Naive thymus-derived CD8-positive, alpha-beta T cell (primary cell): ENCODE results near the gene RCOR1. TPM values are rescaled to one million over a fixed set of nuclear protein-coding genes. Genes with fewer than 3 reads are reported as not detected.
"Not testable (repeated sequence)": the region's sequence is repeated elsewhere in the genome, so short reads cannot be mapped to it uniquely, and the experiment has no call there.

Experiments
- ATAC-seq, 2 donors: fragments of 150-1000 bp; cut with Tn5 transposase in 1 of 2; sonication (Bioruptor Pico), chemical (Tn5 transposase) in 1 of 2; 1 replicate in 1 of 2; 2 replicates in 1 of 2; pipeline ENCODE4 v1.10.0; 2021; ENCODE audit warnings: mild to moderate bottlenecking in 2 of 2, moderate library complexity in 2 of 2
- POLR2A ChIA-PET: fragments of 350-600 bp; sonication (Branson Sonifier 250); formaldehyde crosslinking; loops from one replicate; lab custom pipeline; 2021; ENCODE audit warnings: antibody characterized with exemption; lab: Charles Lee
- DNase-seq, 10 donors: peaks; one replicate each; pipeline versions ENCODE4 v3.0.0 to v3.0.0-alpha.2; 2020 to 2022
- H3K27ac Mint-ChIP-seq, 10 donors: one replicate each; pipeline ENCODE4 v1.8.0; 2020 to 2022; ENCODE audit warnings: mild to moderate bottlenecking in 10 of 10, mixed read lengths in 10 of 10, moderate library complexity in 4 of 10, inconsistent platforms in 1 of 10
- H3K27me3 Mint-ChIP-seq, 5 donors: one replicate each; pipeline ENCODE4 v1.8.0; 2021 to 2022; ENCODE audit warnings: mixed read lengths in 5 of 5
- H3K36me3 Mint-ChIP-seq, 3 donors: one replicate each; pipeline ENCODE4 v1.8.0; 2020 to 2022; ENCODE audit warnings: mixed read lengths in 3 of 3, mild to moderate bottlenecking in 2 of 3, inconsistent platforms in 1 of 3
- H3K4me1 Mint-ChIP-seq, 4 donors: one replicate each; pipeline ENCODE4 v1.8.0; 2021 to 2022; ENCODE audit warnings: mixed read lengths in 4 of 4
- H3K4me3 Mint-ChIP-seq, 10 donors: one replicate each; pipeline ENCODE4 v1.8.0; 2020 to 2022; ENCODE audit warnings: mild to moderate bottlenecking in 10 of 10, mixed read lengths in 10 of 10, moderate library complexity in 6 of 10, inconsistent platforms in 1 of 10
- H3K9me3 Mint-ChIP-seq, 9 donors: one replicate each; pipeline ENCODE4 v1.8.0; 2020 to 2022; ENCODE audit warnings: mixed read lengths in 9 of 9, mild to moderate bottlenecking in 3 of 9, inconsistent platforms in 1 of 9, moderate library complexity in 1 of 9
- polyA plus RNA-seq, 3 donors: library from polyadenylated mRNA; unstranded; fragments of 300-500 nt; fragmentation: Illumina TruSeq; gene quantifications; one replicate each; pipeline ENCODE4 v1.2.3, GENCODE V29; 2021
- total RNA-seq, 8 experiments: library from RNA in 2 of 8; stranded (reverse) in 2 of 8; gene quantifications; one replicate each; pipeline ENCODE4 v1.2.3 and lab custom pipeline; 2021 to 2026

Gene RCOR1
- total and polyA plus RNA-seq, 5 experiments from 2014 or later = 0.43 to 24.0 (median 1.2) TPM

- ATAC-seq (no peak), DNase-seq (no peak)
- Mint-ChIP-seq H3K4me3 (no peak overlapping the region), H3K27me3 (no peaks in the 10 kb centered on the region), H3K36me3 (no peaks in the 10 kb centered on the region), H3K4me1 (peaks cover 0 to 3% (median 0%) of the 10 kb centered on the region in 4 donors), H3K27ac (no peak overlapping the region), H3K9me3 (no peaks in the 10 kb centered on the region)
- POLR2A ChIA-PET = no interaction called here
Measured at GRCh38 chr14:102757646-102758045, 165.2 kb downstream of the RCOR1 start.

DNA sequence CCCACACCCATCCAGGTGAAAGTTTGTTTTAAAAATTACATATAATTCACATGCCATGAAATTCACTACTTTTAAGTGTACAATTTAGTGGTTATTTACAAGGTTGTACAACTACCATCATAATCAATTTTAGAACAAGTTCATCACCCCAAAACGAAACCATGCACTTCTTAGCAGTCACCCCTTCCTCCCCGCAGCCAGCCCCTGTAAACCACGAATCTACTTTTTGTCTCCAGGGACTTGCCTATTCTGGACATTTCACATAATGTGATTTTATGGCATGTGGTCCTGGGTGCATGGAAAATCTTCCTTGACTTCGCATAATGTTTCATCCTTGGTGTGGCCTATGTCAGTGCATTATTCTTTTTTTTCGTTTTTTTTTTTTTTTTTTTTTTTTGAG, 165.6 kb downstream of the RCOR1 start:
- Mint-ChIP-seq H3K4me3 (no peak overlapping the region), H3K9me3 (no peaks in the 10 kb centered on the region), H3K27ac (peak overlapping the region in 1 of 10 donors; percentile 29), H3K4me1 (peaks cover 0 to 3% (median 0%) of the 10 kb centered on the region in 4 donors), H3K36me3 (no peaks in the 10 kb centered on the region), H3K27me3 (no peaks in the 10 kb centered on the region)
- ATAC-seq (no peak), DNase-seq (no peak)
- POLR2A ChIA-PET = interaction anchor here (0.6 kb wide), 1 partner anchor 787 kb away, joined by 3 read pairs; no protein-coding TSS in a partner anchor

DNA sequence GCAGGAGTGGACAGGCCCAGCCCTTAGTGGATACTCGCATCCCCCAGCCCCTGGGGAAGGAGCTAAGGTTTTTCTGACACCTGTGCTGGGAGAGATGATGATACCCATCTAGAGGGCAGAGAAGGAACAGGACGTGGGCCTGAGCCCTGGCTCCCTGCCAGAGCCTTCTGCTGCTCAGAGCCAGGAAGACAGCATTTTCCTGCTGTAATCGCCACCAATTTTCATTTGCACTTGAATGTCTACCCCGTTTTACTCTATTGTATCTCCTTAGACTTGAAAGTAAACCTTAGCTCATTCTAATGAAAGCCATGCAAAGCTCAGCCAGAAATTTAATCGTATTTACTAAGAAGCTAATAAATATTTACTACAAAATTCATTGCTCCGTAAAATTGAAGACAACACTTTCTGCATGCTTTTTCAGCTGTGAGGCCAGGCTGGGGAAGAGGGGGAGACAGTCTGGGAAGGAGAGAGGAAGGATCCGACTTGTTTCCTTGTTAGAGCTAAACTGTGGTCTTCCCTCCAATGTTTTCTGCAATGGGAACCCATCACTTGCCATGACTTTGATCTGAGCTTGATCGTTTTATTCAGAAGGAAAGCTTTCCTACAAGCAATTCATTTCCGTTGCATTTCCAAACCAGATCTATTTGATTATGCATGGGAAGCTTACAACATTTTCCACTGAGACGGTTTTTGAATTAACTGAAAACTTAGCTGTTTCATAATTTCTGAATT, 167.2 kb downstream of the RCOR1 start:
- Mint-ChIP-seq H3K4me3 (no peak overlapping the region), H3K27me3 (peaks cover 0 to 3% (median 0%) of the 10 kb centered on the region in 5 donors), H3K4me1 (peaks cover 0 to 2% (median 0%) of the 10 kb centered on the region in 4 donors), H3K9me3 (no peaks in the 10 kb centered on the region), H3K27ac (no peak overlapping the region), H3K36me3 (no peaks in the 10 kb centered on the region)
- DNase-seq (no peak), ATAC-seq (no peak)
- POLR2A ChIA-PET = interaction anchor here (0.6 kb wide), 1 partner anchor 32 kb away, joined by 4 read pairs; no protein-coding TSS in a partner anchor

GRCh38 chr14:102760496-102761193, 168.2 kb downstream of the RCOR1 start:
- no peak overlapping the region for H3K4me3 Mint-ChIP-seq
- H3K27ac Mint-ChIP-seq = no peak overlapping the region
- H3K4me1 Mint-ChIP-seq = peaks cover 0 to 2% (median 0%) of the 10 kb centered on the region in 4 donors
- H3K9me3 Mint-ChIP-seq = no peaks in the 10 kb centered on the region
- no peak for ATAC-seq
- peaks cover 0 to 3% (median 0%) of the 10 kb centered on the region in 5 donors for H3K27me3 Mint-ChIP-seq
- no peaks in the 10 kb centered on the region for H3K36me3 Mint-ChIP-seq
- no peak for DNase-seq
- POLR2A ChIA-PET = interaction anchor here (0.6 kb wide), 1 partner anchor 31 kb away, joined by 4 read pairs; no protein-coding TSS in a partner anchor

DNA sequence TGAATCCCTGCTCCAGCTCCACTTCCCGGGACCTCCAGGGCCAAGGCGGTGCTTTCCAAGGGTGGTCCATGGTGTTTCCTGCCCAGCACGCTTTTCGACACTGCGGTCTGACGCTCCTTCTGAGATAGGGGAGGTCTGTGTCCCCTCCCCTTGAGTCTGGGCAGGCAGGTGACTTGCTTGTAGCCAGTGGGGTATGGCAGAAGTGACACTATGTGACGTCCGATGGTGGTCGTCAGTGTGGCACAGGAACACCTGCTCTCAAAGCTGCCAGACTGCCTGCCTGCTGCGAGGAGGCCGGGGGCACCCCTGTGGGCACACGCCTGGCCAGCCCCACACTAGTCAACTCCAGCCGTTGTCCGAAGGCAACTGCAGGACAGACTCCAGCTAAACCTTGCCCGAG, 168.8 kb downstream of the RCOR1 start:
- ATAC-seq = no peak

DNA sequence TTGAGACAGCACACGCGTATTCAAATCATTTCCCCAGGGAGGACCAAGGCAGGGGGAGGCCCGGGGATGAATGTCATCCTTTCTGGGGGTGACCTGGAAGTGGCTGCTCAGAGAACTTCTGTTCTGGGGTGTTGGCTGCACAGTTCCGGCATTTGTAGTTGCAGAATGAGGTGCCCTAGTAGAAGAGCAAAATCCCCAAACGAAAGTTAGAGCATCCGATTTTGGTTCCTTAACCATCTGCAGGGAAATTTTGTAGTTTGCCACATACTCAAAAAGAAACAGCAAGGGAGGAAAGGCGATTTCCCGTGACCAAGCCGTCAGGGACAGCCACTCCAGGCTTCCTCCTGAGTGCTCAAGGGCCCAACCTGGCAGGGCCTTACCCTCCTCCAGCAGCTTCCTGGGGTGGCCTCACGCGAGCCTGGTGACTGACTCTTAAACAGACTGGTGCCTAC, 171.8 kb downstream of the RCOR1 start:
- POLR2A ChIA-PET = no interaction called here
- Mint-ChIP-seq H3K27me3 (peaks cover 0 to 3% (median 0%) of the 10 kb centered on the region in 5 donors), H3K9me3 (no peaks in the 10 kb centered on the region), H3K4me1 (peaks cover 0 to 21% (median 0%) of the 10 kb centered on the region in 4 donors), H3K4me3 (no peak overlapping the region), H3K27ac (no peak overlapping the region), H3K36me3 (no peaks in the 10 kb centered on the region)
- no peak for ATAC-seq
- DNase-seq = no peak

More for the DNA sequence above, 168.8 kb downstream of the RCOR1 start:
- no peaks in the 10 kb centered on the region for H3K9me3 Mint-ChIP-seq
- H3K36me3 Mint-ChIP-seq = no peaks in the 10 kb centered on the region
- peaks cover 0 to 3% (median 0%) of the 10 kb centered on the region in 5 donors for H3K27me3 Mint-ChIP-seq
- peaks cover 0 to 2% (median 0%) of the 10 kb centered on the region in 4 donors for H3K4me1 Mint-ChIP-seq
- no peak overlapping the region for H3K4me3 Mint-ChIP-seq
- POLR2A ChIA-PET = no interaction called here
- no peak for DNase-seq
- no peak overlapping the region for H3K27ac Mint-ChIP-seq

DNA sequence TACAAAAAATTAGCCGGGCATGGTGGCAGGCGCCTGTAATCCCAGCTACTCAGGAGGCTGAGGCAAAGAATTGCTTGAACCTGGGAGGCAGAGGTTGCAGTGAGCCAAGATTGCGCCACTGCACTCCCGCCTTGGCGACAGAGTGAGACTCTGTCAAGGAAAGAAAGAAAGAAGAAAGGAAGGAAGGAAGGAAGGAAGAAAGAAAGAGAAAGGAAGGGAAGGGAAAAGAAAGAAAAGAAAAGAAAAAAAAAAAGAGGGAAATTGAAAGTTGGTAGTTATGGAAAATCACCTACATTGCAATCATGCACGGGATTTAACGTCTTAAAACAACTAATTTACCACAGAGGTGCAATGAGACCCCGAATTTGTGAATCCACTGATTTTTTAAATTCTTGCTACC, 173.3 kb downstream of the RCOR1 start:
- H3K27me3 Mint-ChIP-seq, H3K27ac Mint-ChIP-seq, DNase-seq, H3K9me3 Mint-ChIP-seq, H3K4me3 Mint-ChIP-seq, H3K36me3 Mint-ChIP-seq, ATAC-seq: not testable (repeated sequence)
- POLR2A ChIA-PET = interaction anchor here (0.6 kb wide), 2 partner anchors 9 to 1014 kb away, joined by 3 to 6 read pairs; no protein-coding TSS in a partner anchor
- H3K4me1 Mint-ChIP-seq = peaks cover 0 to 23% (median under 1%) of the 10 kb centered on the region in 4 donors

DNA sequence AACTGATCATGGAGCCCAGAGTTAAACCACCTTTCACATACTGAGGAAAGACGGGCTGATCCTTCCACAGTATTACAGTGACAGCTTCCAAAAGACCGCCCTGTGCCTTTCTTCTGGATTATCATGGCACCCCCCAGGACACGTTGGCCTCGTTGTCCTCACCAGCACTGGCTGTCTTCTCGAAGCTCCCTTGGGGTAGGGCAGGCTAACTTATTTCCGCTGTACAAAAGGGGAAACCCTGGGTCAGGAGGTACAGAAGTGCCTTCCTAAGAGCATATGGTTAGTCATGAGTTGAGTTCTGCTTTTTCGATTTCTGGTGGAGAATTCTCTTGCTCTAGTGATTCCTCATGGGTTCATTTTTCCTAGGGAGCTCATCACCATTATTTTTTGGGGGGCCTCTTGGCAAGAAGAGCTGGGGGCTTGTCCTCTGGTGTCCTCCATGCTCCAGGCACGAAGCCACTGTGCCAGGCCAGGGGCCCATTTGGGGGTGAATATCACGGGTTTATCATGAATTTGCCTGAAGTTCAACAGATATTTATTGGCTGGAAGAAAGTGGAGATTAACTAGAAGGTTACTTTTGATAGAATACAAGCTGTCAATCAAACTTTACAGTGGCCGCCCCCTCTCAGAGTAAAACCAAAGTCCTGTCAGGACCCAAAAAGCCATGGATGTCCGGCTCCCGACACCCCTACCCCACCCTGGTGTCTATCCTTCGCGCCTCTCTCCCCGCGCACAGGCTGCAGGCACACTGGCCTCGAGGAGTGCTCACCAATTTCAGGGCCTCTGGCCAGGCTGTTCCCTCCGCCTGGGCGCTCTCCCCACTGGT, 176.0 kb downstream of the RCOR1 start:
- H3K4me3 Mint-ChIP-seq = peak overlapping the region in 1 of 10 donors; percentile 47
- H3K27ac Mint-ChIP-seq = peak overlapping the region in 3 of 10 donors; percentile 16 to 90 (median 56)
- peaks cover 0 to 28% (median 5%) of the 10 kb centered on the region in 4 donors for H3K4me1 Mint-ChIP-seq
- peak in 1 of 2 donors; percentile 72 for ATAC-seq
- H3K27me3 Mint-ChIP-seq = peaks cover 0 to 3% (median 0%) of the 10 kb centered on the region in 5 donors
- H3K36me3 Mint-ChIP-seq = no peaks in the 10 kb centered on the region
- POLR2A ChIA-PET = interaction anchor here (0.6 kb wide), 1 partner anchor 86 kb away, joined by 3 read pairs; no protein-coding TSS in a partner anchor
- H3K9me3 Mint-ChIP-seq = no peaks in the 10 kb centered on the region
- peak in 1 of 10 donors; percentile 38 for DNase-seq

GRCh38 chr14:102769049-102769327, 176.5 kb downstream of the RCOR1 start:
- POLR2A ChIA-PET = no interaction called here
- Mint-ChIP-seq H3K36me3 (no peaks in the 10 kb centered on the region), H3K27ac (peak overlapping the region in 3 of 10 donors; percentile 4 to 90 (median 16)), H3K4me3 (no peak overlapping the region), H3K9me3 (no peaks in the 10 kb centered on the region), H3K27me3 (peaks cover 0 to 3% (median 0%) of the 10 kb centered on the region in 5 donors), H3K4me1 (peaks cover 0 to 30% (median 5%) of the 10 kb centered on the region in 4 donors)
- no peak for DNase-seq
- ATAC-seq = no peak

- peaks cover 8 to 38% (median 11%) of the 10 kb centered on the region in 4 donors for H3K4me1 Mint-ChIP-seq
- no peaks in the 10 kb centered on the region for H3K27me3 Mint-ChIP-seq
- ATAC-seq (no peak), DNase-seq (no peak)
- H3K36me3 Mint-ChIP-seq = no peaks in the 10 kb centered on the region
- no peak overlapping the region for H3K4me3 Mint-ChIP-seq
- POLR2A ChIA-PET = no interaction called here
- peak overlapping the region in 2 of 10 donors; percentile 53 to 63 for H3K27ac Mint-ChIP-seq
- no peaks in the 10 kb centered on the region for H3K9me3 Mint-ChIP-seq
Measured at GRCh38 chr14:102770147-102771123, 178.0 kb downstream of the RCOR1 start.

DNA sequence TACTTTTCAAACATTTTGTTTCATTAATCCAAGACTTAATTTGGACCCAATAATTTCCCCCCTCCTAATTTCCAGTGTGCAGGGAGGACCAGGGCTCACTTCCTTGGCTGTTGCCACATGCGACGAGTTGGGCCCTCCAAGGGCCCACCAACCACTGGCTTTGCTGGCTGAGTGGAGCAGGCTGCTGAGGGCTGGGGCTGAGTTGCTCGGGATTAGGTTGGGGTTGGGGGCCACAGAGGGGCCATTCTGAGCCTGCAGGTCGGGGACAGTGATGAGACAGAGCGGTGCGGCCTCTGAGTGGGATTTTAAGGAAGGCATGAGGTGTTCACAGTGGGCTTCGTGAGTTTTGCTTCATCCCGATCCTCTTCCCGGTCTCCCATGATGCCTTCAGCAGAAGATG, 178.7 kb downstream of the RCOR1 start:
- POLR2A ChIA-PET = no interaction called here
- Mint-ChIP-seq H3K4me1 (peaks cover 11 to 44% (median 16%) of the 10 kb centered on the region in 4 donors), H3K36me3 (no peaks in the 10 kb centered on the region), H3K4me3 (no peak overlapping the region), H3K27ac (peak overlapping the region in 3 of 10 donors; percentile 53 to 66 (median 63)), H3K27me3 (no peaks in the 10 kb centered on the region), H3K9me3 (no peaks in the 10 kb centered on the region)
- no peak for DNase-seq
- ATAC-seq = no peak
